HG03039 (cell line): ENCODE measurements around the gene HDAC4.

Source experiments
- ATAC-seq: cut with Tn5 transposase; IDR thresholded peaks from one replicate; pipeline ENCODE4 v1.9.1; 2021; ENCODE audit warnings: mild to moderate bottlenecking, moderate library complexity; ENCODE audit not compliant: unreplicated experiment

HDAC4 gene

DNA sequence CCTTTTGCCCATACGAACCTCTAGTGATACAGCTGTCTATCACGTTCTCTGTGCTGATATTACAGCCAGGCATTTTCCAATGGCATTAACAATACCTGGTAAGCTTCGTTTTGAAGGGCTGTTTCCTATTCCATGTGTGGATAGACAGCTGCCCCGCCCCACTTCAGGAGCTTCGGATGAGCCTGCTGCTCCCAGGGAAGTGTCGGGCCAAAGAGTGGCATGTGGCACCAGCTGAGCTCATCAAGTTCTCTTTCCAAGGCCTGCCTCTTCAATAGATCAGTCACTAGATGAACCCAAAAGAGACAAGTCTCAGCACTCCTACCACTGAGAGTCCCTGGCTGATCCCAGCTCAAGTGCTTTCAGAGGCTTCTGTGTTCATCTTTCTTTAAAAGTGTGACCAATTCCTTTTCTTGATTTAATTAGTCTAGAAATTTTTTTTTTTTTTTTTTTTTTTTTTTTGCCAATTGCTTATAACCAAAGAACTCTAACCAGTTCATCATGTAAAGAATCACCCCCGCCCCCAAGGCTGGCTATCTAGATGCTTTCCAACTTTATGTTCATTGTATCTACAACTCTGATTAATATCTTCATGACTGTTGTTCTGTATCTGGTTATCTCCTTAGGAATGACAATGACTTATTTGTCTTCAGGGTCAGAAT is 46.6 kb downstream of the HDAC4 start:
- ATAC-seq, result no peak

- ATAC-seq, result no peak
Observed at GRCh38 chr2:239353692-239354091, 47.1 kb downstream of the HDAC4 start.

GRCh38 chr2:239351687-239352086 is 49.1 kb downstream of the HDAC4 start:
- ATAC-seq, result no peak

DNA sequence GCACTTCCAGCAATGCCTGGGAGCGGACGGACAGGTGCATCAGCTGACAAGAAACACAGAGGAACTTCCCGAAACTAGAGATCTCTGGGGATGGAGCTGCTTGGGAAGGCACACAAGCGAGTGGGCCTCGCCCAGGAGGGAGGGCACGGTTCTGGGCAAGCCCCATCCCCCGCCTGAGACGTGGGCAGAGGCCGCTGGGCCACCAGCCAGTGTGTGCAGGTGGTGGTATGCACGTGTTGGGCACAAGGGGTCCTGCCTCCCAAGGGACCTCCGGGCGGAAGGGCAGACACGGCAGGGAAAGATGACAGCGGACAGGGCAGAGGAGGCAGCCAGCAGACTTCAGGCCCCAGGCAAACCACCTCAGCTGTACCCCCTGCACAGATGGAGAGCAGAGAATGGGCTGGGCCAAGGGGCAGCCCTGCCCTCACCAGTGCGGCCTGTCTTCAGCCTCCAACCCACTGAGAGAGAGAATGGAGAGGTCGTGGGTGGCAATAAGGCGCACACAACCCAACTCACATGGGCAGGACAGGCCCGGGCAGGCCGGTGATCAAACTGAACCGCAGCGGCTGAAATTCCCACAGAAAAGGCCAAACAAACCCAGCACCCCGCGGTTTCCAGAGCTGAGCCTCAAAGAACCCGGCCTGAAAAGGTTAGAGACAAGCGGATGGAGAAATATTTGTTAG is 51.2 kb downstream of the HDAC4 start:
- ATAC-seq, result no peak

DNA sequence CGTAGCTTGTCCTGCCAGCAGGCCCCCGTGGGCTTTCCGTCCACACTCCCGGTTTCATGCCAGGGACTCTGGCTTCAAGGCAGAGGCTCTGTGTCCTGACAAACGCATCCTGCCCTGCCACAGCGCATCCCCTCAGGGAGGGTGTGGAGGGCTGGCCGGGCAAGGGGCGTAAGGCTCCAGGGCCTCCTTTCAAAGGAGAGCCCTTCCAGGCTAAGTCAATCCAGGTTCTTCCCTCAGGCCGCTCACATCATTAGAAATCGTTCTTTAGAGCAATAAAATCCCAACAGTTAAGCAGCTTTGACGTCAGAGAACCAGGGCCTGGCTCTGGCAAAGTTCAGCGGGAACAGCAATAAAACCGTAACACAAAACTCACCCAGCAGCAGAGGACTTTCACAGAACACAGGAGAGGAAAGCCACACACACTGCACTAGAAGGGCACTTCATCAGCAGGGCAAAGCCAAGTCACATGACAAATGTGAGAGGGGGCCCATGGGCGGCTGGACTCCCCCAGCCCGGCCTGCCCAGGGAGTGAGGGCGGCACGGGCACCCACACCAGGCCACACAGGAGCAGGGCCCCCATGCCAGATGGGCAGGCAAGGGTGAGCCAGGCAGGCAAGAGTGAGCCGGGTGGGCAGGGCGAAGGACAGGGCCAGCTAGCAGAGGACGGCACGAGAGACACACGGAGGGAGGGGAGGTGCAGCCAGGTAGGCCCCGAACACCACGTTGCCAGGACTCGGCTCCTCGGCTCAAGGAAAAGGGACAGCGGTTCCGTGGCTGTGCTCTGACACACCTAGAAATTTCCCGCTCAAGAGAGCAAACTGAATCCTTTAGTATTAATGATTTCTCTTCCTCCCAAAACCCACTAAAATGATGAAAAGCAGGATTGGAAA is 52.0 kb downstream of the HDAC4 start:
- ATAC-seq, result no peak

GRCh38 chr2:239346676-239347075 is 54.1 kb downstream of the HDAC4 start:
- no peak for ATAC-seq

DNA sequence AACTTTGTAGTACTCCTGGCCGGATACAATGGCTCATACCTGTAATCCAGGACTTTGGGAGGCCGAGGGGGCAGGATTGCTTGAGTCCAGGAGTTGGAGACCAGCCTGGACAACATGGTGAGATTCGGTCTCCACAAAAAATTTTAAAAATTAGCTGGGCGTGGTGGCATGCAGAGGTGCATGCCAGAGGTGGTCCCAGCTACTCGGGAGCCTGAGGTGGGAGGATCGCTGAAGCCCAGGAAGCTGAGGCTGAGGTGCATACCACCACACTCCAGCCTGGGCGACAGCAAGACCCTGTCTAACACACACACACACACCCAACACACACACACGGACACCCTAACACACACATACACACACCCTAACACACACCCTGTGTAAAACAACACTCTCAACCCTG is 55.6 kb downstream of the HDAC4 start:
- no peak for ATAC-seq

DNA sequence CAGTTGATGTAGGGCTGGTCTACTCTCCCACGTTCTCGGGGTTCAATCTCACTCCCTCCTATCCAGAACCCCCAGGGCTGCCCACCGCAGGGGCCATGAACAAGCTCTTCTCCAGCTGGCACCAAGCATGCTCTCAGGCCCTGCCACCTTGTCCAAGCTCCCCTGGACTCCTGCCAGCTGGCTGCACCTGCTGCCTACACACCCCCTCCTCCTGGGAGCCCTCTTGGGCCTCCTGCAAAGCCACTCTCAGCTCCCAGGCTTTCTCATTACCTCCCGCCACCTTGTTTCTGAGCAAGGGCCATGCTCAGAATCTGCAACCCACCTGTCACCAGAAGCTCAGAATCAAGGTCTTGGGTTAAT is 56.0 kb downstream of the HDAC4 start:
- no peak for ATAC-seq

DNA sequence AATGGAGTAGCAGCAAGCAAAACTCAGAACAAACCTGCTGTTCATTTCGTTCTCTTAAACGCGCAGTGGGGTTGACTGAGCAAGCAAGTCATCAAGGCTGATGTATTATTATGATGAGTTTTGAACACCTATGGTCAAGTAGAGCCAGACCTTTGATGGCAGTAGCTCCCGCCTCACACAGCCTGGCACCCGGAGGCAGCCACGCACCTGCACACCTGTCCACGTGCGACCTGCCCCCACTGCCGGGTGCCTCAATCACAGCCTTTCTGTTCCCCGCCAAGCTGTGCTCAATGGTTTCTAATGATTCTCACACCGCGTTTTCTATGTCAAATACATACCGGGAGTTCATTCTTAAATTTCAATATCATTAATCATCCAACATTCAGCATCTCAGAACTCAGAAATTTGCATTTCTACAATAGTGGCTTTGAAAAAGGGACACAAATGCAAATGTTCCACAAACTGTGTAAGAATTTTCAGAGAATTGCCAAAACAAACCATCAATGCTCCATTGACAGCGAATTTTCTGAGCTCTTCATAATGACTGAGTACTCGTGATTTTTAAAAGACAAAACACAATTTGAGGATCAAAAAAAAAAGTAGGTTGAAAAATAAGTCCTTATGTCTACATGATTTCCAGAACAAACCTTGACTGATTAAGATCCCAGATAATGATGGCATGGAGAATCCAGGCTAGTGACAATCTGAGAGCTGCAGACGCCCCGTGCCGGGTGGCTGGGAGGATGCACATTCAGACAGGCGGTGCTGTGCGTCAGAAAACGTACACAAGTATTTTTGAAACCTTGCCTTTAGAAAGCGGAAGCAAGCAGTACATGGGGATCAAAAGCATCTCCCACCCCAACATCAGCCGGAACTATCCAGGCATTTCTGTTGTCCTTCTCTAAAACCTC is 56.6 kb downstream of the HDAC4 start:
- ATAC-seq, result no peak

DNA sequence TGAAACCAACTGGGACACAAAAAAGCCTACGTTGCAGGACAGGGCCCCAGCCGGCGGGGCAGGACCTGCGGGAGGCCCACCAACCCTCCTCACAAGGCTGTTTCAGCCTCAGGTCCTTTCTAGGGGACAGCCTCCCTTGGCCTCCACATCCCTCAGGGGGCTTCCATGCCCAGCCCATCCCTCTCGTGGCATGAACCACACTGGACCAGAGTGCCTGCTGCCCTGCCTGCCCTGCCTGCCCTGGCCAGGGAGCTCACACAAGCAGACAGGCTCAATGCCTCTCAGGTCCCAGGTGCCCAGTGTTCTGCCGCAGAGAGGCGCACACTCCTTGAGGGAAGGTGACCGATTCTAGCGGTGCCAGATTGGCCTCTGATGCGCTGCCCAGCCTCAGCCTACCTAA is 57.4 kb downstream of the HDAC4 start:
- no peak for ATAC-seq

- no peak for ATAC-seq
Observed at GRCh38 chr2:239341840-239342239, 59.0 kb downstream of the HDAC4 start.

GRCh38 chr2:239341146-239341732 is 59.6 kb downstream of the HDAC4 start:
- ATAC-seq, result no peak

DNA sequence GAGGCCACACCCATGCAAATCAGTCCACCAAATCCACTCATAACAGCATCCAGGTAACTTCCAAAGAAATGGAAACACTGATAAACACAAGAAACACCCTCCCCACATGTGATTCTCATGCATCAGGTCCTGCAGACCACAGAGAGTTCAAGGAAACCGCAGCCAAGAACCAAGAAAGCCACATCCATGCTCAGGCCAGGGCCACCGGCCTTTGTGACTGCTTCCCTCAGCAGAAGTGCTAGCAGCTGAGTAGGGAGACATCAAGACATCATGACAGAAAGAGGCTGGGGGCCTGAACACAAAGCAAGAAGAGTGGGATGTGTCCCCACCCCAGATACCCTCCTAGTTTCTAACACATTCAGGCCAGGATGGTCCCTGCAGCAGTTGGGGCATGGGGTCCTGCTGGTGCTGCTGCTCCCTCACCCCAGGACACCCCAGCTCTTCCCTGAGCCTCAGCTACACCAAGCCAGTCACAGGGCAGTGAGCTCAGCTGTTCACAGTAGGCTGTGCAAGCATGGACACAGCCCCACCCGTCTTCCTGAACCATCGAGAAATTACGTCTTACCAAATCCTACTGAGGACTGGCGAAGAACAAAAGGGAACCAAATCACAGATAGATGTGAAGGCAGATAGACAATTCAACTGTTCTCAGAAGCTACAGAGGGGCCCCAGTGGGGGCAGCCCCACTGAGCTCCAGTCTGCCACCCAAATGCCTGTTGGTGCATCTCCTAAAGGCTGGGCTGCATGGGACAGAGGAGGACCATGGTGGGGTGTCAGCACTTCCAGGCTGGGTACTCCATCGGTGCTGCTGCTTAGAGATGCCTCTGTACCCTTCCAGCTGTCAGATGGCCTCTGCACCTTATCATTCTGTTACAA is 60.9 kb downstream of the HDAC4 start:
- ATAC-seq, result no peak

GRCh38 chr2:239339241-239339640 is 61.6 kb downstream of the HDAC4 start:
- no peak for ATAC-seq

GRCh38 chr2:239337877-239338484 is 62.8 kb downstream of the HDAC4 start:
- ATAC-seq, result no peak

DNA sequence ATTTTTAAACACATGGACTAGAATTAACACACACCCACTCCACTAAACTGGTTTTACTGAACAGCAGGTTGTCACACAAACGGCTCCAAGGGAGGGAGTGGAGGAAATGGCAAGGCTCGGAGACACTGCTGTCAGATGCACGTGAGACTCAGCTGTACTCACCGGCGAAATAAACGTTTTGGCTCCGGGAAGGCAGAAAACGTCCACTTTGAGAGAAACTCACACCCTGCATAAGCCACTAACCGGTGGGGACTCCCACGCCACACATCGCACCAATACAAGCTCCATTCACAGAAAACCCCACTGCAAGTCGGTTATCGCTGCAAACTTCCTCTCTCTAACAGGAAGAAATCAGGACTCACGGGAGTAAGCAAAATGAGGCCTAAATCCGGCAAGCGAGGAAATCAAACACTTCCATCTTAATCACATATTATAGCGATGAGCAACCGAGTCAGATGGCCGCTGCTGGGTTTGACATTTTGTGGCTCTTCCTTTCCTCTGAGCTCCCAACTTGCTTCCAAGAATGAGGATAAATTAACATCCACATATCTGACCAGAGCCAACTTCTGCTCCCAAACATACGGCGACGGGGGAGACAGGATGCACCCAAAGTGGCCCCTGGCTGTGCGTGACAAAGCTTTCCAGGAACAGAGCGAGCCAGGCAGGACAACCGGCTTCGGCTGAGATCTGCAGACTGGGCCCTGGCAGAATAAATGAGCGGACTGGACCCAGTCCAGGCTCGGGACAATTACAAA is 63.5 kb downstream of the HDAC4 start:
- ATAC-seq, result no peak

GRCh38 chr2:239331560-239331959 is 69.3 kb downstream of the HDAC4 start:
- ATAC-seq, result no peak

DNA sequence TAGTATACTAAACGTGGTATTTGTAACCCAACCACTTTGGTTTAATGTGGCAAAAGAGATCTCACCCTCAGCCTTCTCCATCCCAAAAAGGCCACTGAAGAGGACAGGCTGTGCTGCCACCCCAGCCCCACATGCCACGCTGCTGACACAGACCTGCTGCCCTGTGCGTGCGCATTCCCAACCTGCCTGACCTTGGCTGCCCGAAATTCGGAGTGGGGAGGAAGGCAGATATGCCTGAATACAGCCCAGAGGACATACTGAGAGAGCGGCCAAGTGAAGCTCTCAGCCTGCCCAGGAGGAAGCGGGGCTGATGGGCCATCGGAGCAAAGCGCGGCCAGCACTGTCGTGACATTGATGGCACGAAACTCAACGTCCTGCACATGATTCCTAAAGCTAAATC is 70.0 kb downstream of the HDAC4 start:
- ATAC-seq, result no peak
